ENCODE data around the gene PIP.
"Not testable (repeated sequence)": the region's sequence is repeated elsewhere in the genome, so short reads cannot be mapped to it uniquely, and the experiment has no call there.

GRCh38 chr7:143158617-143159016 lies 26.7 kb downstream of the PIP start:
- TF ChIP-seq CTCF (conservative IDR thresholded peaks at IDR 0.05; ENCODE audit: low read depth, low read length); EZH2 (IDR thresholded peaks at IDR 0.05; ENCODE audit: low read length, unreplicated experiment): not testable (repeated sequence)

All from PC-3 (cell line).